Cortex of kidney (tissue), 1 donor: Measurements from ENCODE around the gene C2orf76.
"Not testable (repeated sequence)": the region's sequence is repeated elsewhere in the genome, so short reads cannot be mapped to it uniquely, and the experiment has no call there.

ENCODE experiments used
- DNase-seq: peaks from one replicate; lab custom pipeline; 2025; lab: John Stamatoyannopoulos, UW

The C2orf76 gene

DNA sequence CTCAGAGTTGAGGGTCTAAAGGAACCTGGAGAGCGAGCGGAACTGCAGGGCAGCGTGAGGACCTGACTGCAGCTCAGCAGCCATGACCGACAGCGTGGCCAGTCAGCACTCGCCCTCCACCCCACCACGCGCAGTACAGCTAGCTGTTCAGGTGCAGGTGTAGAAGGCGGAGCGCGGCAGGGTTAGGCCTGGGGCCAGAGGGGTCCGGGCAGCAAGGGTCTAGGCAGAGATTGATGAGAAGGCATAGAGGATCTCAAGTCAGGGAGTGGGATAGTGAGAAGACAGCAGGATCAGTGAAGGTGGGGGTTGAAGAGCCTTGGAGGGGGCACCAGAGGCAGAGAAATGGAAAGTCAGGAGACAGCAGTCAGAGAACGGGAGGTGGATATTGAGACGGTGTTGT, 72.0 kb downstream of the C2orf76 start:
- no peak for DNase-seq

DNA sequence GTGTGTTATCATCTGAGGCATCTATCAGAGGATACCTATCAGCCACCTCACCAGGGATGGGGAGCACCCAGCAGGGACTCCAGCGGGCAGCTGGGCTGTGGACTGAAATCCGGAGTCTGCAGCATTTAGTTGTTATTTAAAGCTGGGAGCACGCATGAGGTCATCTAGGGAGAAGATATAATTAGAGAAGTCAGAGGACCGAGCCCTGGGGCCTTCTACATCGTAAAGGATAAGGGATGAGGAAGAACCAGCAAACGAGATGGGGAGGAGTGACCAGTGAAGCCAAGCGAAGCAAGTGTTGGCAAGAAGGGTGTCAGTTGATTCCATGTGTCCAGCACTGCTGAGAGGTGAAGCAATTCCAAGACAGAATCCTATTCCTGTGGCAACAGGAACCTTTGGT, 72.7 kb downstream of the C2orf76 start:
- DNase-seq, result no peak

- no peak for DNase-seq
These were observed 73.4 kb downstream of the C2orf76 start for GRCh38 chr2:119293254-119293653.

DNA sequence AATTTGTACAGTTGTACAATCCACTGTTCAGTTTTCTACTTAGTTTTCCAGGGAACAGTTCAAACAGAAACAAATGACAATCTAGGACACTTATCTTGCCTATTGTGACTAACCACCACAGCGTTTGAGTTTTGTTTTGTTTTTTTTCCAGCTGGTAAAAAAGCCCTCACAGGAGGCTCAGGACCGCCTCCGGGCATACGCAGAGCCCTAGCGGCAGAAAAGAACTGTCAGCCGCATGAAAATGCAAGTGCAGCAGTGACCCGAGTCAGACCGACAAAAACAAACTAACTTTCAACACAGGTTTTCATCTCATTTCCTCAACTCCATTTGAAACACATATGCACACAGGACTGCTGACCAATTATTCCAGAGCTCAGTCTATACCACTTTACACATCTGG, 74.4 kb downstream of the C2orf76 start:
- no peak for DNase-seq

DNA sequence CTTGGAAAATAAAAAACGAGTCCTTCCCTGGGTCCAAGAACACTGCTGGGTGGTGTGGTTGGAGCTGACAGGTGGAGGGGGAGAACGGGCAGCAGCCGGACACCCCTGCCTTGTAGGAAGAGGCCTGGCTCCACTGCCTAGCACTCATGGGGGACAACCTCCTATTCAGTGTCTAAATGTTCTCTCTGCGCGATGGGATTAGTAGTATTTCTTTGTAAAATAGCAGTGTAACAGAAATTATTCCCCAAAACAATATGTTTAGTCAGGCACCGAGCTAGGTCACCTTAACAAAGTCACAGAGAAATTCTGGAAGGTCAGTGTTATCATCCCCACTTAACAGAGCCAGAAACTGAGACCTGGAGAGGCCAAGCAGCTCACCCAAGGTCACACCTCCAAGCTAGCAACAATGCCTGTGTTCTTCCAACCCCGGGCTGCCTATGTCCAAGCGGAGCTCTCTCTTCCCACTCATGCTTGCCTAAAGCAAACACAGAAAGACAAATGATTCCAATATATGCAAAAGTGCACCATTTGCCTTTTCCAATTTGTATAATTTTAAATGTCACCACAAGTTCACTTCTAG, 75.0 kb downstream of the C2orf76 start:
- no peak for DNase-seq

- DNase-seq, result no peak
These were observed 75.6 kb downstream of the C2orf76 start for GRCh38 chr2:119290859-119291587.

GRCh38 chr2:119289642-119290041, 77.0 kb downstream of the C2orf76 start:
- no peak for DNase-seq

DNA sequence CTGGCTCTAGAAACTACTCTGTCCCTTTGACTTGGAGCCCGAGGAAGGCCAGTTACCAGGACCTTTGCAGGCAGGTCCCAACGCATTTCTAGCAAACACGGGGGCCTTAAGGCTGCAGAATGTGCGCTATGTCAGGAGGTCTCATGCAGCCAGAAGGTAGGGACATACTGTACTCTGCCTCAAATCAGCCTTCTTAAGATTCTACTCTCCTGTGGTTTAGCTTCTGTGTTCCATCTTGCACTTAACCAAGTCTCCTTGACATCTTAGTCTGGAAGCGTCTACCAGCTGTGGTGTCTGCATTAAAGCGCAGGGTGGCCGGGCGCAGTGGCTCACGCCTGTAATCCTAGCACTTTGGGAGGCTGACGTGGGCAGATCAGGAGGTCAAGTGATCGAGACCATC, 77.5 kb downstream of the C2orf76 start:
- no peak for DNase-seq

GRCh38 chr2:119288576-119288975, 78.1 kb downstream of the C2orf76 start:
- no peak for DNase-seq

GRCh38 chr2:119286661-119287060, 80.0 kb downstream of the C2orf76 start:
- DNase-seq, result no peak

DNA sequence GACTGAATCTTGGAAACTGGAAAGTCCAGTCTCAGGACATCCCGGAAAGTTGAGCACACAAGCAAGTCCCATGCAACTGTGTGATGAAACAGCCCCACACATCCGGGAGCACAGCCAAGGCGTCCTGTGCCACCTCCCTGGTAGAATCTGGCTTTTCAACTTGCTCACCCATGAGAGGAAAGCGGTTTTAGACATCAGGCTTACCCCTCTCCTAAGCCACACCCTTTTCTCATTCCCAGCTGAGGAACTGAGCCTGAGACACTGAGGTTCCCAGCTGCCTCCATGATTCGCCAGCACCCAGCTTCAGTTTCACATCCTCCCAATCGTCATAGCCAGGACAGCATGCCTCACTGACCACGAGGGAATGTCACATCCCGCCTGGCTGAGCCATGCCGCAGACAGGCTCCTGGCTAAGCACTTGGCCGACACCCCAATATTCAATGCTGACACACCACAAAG, 82.7 kb downstream of the C2orf76 start:
- DNase-seq, result no peak

GRCh38 chr2:119282996-119283511, 83.6 kb downstream of the C2orf76 start:
- DNase-seq, result no peak

DNA sequence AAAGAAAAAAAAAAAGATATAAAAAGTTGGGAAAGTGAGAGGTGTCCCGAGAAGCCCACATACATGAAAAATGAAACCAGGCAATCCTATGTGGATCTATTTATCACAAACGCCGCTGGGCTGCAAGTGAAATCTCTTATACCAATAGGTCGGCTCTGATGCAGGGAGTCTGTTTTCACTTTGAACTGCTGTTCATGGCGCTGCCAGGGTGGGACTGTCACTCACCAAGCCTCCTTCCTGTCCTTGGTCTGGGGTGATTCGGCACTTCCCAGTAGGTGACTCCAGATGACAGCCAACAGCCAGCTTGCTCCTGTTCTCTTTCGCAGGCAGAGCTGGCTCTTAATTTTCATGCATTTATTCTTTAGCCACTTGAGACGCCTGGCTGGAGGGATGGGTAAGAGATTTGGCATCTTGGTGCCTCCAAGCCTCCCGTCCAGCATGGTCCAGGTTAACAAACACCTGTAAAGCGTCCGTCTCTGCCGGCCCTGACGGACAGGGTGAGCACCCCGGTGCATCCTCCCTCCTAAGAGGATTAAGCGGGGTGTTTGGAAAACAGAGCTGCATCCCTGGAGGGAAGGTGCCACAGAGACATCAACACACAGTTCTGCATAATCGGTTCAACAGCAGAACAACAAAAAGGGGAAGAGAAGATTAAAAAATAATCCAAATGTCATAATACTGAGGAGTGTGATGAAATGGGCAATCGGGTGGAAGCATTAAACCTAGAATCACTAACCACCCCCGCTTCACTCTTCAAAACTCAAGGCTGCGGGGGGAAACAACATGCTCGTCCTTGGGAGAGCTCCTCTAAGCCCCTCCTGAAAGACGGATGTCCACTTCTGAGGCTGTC, 84.3 kb downstream of the C2orf76 start:
- DNase-seq, result no peak

DNA sequence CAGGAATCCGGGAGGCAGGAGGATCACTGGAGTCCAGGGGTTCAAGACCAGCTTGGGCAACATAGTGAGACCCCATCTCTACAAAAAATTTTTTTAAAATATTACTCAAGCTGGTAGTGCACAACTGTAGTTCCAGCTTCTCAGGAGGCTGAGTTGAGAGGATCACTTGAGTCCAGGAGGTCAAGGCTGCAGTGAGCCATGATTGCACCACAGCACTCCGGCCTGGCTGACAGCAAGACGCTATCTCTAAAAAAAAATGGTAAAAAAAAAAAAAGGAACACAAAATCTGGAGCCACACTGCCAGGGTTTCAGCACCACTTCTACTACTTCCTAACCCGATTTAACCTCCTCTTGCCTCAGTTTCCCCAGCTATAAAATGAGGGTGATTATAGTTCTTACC, 86.0 kb downstream of the C2orf76 start:
- no peak for DNase-seq

DNA sequence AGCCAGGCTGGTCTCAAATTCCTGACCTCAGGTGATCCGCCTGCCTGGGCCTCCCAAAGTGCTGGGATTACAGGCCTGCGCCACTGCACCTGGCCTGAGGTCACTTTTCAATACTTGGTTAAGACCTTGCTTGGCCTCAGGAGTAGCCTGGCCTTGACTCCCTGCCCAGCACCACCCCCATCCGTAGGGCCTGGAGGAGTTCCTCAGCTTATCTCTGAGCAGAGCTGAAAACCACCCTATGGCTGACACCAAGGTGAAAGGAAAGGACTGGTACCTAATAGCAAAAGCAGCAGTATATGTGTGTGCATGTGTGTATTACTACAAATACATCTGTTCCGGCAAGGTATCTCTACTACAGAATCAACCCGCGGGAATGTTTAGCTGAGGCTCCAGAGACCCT, 87.0 kb downstream of the C2orf76 start:
- DNase-seq, result no peak

DNA sequence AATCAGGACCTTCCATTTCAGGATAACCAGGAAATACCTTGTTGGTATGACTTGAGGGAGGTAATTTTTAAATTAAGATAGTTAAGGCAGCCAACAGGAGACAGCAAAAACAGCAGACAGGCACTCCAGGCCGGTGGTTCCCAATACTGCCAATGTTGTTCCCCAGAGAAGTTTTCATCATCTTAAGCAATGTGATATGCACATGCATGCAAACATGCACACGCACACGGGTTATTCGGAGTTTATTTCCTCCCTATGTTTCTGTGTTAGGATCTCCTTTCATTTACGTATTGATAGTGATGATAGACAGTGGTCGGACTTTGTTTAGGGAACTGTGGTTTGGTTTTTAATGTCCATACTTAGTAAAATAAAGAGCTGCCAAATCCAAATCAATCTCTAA, 87.7 kb downstream of the C2orf76 start:
- no peak for DNase-seq

- DNase-seq, result not testable (repeated sequence)
These were observed 88.2 kb downstream of the C2orf76 start for GRCh38 chr2:119278385-119278784.

DNA sequence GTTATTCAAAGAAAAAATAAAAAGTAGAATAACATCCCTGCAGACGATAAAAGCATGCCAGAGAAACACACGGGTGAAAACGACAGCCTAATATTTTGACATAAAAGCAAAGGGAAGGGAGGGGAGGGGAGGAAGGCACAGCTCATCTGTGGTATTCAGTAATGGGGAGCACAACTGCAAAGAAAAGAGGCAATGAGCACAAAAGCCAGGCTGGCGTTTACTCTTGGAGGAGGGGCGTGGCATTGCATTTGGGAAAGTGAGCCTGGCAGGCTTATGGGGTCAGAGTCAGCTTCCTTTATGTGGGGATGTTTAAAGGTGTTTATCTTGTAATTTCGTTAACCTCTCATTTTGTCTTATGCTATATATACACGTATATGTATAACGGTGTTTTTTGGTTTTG, 89.8 kb downstream of the C2orf76 start:
- DNase-seq, result no peak

- no peak for DNase-seq
These were observed 99.0 kb downstream of the C2orf76 start for GRCh38 chr2:119267604-119268003.

- DNase-seq, result no peak
These were observed 100.5 kb downstream of the C2orf76 start for GRCh38 chr2:119266091-119266589.

- DNase-seq, result no peak
These were observed 101.0 kb downstream of the C2orf76 start for GRCh38 chr2:119265693-119266066.
